H1 (cell line): Measurements from ENCODE around the gene TMEM120A. TPM values are rescaled to one million over a fixed set of nuclear protein-coding genes. Genes with fewer than 3 reads are reported as not detected.

ENCODE experiments used
- CTCF ChIA-PET: fragments of 300-600 bp; sonication (Branson Sonifier 250); formaldehyde crosslinking; loops from one replicate; lab custom pipeline; 2021; ENCODE audit not compliant: partially characterized antibody; lab: Charles Lee
- POLR2A ChIA-PET: fragments of 300-600 bp; sonication (Branson Sonifier 250); formaldehyde crosslinking; loops from one replicate; lab custom pipeline; 2021; ENCODE audit warnings: inconsistent platforms; ENCODE audit not compliant: partially characterized antibody; lab: Charles Lee
- DNase-seq, 2 experiments: peaks; one replicate each; pipeline versions ENCODE4 v3.0.0 to v3.0.0-alpha.2; 2010 to 2022; ENCODE audit warnings: low spot score in 2 of 2, low read depth in 1 of 2, mixed read lengths in 1 of 2
- FAIRE-seq: peaks from 2 replicates; lab custom pipeline; 2011; peaks lifted over from hg19 to GRCh38; lab: Jason Lieb, UNC
- H2AFZ ChIP-seq: 2 replicates; pipeline ENCODE4 v1.8.1; 2012; ENCODE audit warnings: low read length, inconsistent platforms
- H2AK5ac ChIP-seq: 2 replicates; pipeline ENCODE4 v1.6.1; 2013; ENCODE audit warnings: low read depth, low read length
- H2BK120ac ChIP-seq: replicated peaks from 2 replicates; pipeline ENCODE3; 2013; ENCODE audit warnings: low read depth, low read length, inconsistent platforms
- H2BK12ac ChIP-seq: 2 replicates; pipeline ENCODE4 v1.6.1; 2013; ENCODE audit warnings: low read depth, low read length
- H2BK15ac ChIP-seq: 2 replicates; pipeline ENCODE4 v1.6.1; 2013; ENCODE audit warnings: low read length
- H2BK20ac ChIP-seq: 2 replicates; pipeline ENCODE4 v1.6.1; 2013; ENCODE audit warnings: low read length
- H2BK5ac ChIP-seq: 2 replicates; pipeline ENCODE4 v1.6.1; 2013; ENCODE audit warnings: low read depth, low read length
- H3K14ac ChIP-seq: 2 replicates; pipeline ENCODE4 v1.6.1; 2013; ENCODE audit warnings: inconsistent platforms; ENCODE audit not compliant: insufficient read length
- H3K18ac ChIP-seq: 2 replicates; pipeline ENCODE4 v1.6.1; 2013; ENCODE audit warnings: low read length; ENCODE audit errors: extremely low read depth
- H3K23ac ChIP-seq: 2 replicates; pipeline ENCODE4 v1.6.1; 2013; ENCODE audit warnings: inconsistent platforms; ENCODE audit not compliant: insufficient read length
- H3K23me2 ChIP-seq: 2 replicates; pipeline ENCODE4 v1.6.1; 2013; ENCODE audit warnings: low read depth, low read length
- H3K27ac ChIP-seq: 2 replicates; pipeline ENCODE4 v1.6.1; 2011; ENCODE audit warnings: low read depth, low read length, inconsistent platforms
- H3K27me3 ChIP-seq, 4 experiments: replicated peaks in 1 of 4; 1 replicate in 1 of 4; 2 replicates in 3 of 4; pipeline versions ENCODE4 v1.6.1 to v1.8.1; 2011 to 2013; ENCODE audit warnings: low read length in 3 of 4, mild to moderate bottlenecking in 3 of 4, inconsistent platforms in 2 of 4, mixed read lengths in 2 of 4, moderate library complexity in 1 of 4; ENCODE audit not compliant: control insufficient read depth in 3 of 4, insufficient read depth in 3 of 4; ENCODE audit errors: extremely low read depth in 1 of 4
- H3K36me3 ChIP-seq, 4 experiments: 2 replicates each; pipeline versions ENCODE4 v1.6.1 to v1.8.1; 2011 to 2013; ENCODE audit warnings: mild to moderate bottlenecking in 4 of 4, low read length in 3 of 4, moderate library complexity in 2 of 4, control low read depth in 1 of 4, inconsistent platforms in 1 of 4; ENCODE audit not compliant: insufficient read depth in 4 of 4, control insufficient read depth in 2 of 4
- H3K4ac ChIP-seq: replicated peaks from 2 replicates; pipeline ENCODE3; 2013; ENCODE audit warnings: low read length, low read depth, mixed read lengths, inconsistent platforms; ENCODE audit not compliant: insufficient read length
- H3K4me1 ChIP-seq, 4 experiments: replicated peaks in 1 of 4; 1 replicate in 1 of 4; 2 replicates in 3 of 4; pipeline versions ENCODE4 v1.6.1 to v1.8.1; 2011 to 2013; ENCODE audit warnings: low read length in 3 of 4, inconsistent platforms in 2 of 4, mixed read lengths in 1 of 4; ENCODE audit not compliant: insufficient read depth in 4 of 4, control insufficient read depth in 3 of 4
- H3K4me2 ChIP-seq, 2 experiments: 2 replicates each; pipeline versions ENCODE4 v1.6.1 to v1.8.1; 2011 to 2013; ENCODE audit warnings: low read depth in 2 of 2, low read length in 2 of 2, control low read depth in 1 of 2, inconsistent platforms in 1 of 2, mild to moderate bottlenecking in 1 of 2; ENCODE audit not compliant: insufficient read depth in 1 of 2
- H3K4me3 ChIP-seq, 4 experiments: fragments of 200-600, 300-600 bp in 1 of 4; sonication (generic), shearing (Covaris generic), sonication (Bioruptor Twin) in 1 of 4; 2 replicates each; pipeline versions ENCODE4 v1.5.1 to v1.8.1; 2011 to 2016; ENCODE audit warnings: low read length in 4 of 4, low read depth in 3 of 4, control low read depth in 2 of 4, inconsistent platforms in 2 of 4, mild to moderate bottlenecking in 2 of 4, mixed read lengths in 1 of 4, moderate library complexity in 1 of 4; ENCODE audit not compliant: insufficient read depth in 2 of 4; ENCODE audit errors: extremely low read depth in 1 of 4
- H3K56ac ChIP-seq: replicated peaks from 2 replicates; pipeline ENCODE3; 2013; ENCODE audit warnings: low read depth, mild to moderate bottlenecking, mixed read lengths, low read length, inconsistent platforms; ENCODE audit not compliant: insufficient read length
- H3K79me1 ChIP-seq: 2 replicates; pipeline ENCODE4 v1.6.1; 2013; ENCODE audit warnings: low read depth, low read length, control low read depth
- H3K79me2 ChIP-seq, 2 experiments: 2 replicates each; pipeline versions ENCODE4 v1.6.1 to v1.8.1; 2012 to 2013; ENCODE audit warnings: low read length in 2 of 2, mild to moderate bottlenecking in 2 of 2, inconsistent platforms in 1 of 2; ENCODE audit not compliant: insufficient read depth in 2 of 2, control insufficient read depth in 1 of 2
- H3K9ac ChIP-seq, 4 experiments: replicated peaks in 1 of 4; 1 replicate in 1 of 4; 2 replicates in 3 of 4; pipeline versions ENCODE4 v1.6.1 to v1.8.1; 2011 to 2013; ENCODE audit warnings: low read depth in 3 of 4, low read length in 3 of 4, control low read depth in 2 of 4, mild to moderate bottlenecking in 2 of 4, moderate library complexity in 2 of 4, inconsistent platforms in 1 of 4; ENCODE audit errors: extremely low read depth in 1 of 4
- H3K9me3 ChIP-seq, 2 experiments: 2 replicates each; pipeline versions ENCODE4 v1.6.1 to v1.8.1; 2012 to 2013; ENCODE audit warnings: mild to moderate bottlenecking in 2 of 2, moderate library complexity in 2 of 2, control low read depth in 1 of 2, inconsistent platforms in 1 of 2, low read depth in 1 of 2, low read length in 1 of 2, mixed read lengths in 1 of 2; ENCODE audit not compliant: insufficient read depth in 2 of 2
- H4K20me1 ChIP-seq, 2 experiments: replicated peaks in 1 of 2; 2 replicates each; pipeline versions ENCODE3 to v1.8.1; 2011 to 2013; ENCODE audit warnings: inconsistent platforms in 2 of 2, low read length in 2 of 2, mild to moderate bottlenecking in 1 of 2; ENCODE audit not compliant: insufficient read depth in 2 of 2, control insufficient read depth in 1 of 2
- H4K5ac ChIP-seq: 2 replicates; pipeline ENCODE4 v1.6.1; 2013; ENCODE audit warnings: low read length, low read depth, mixed read lengths, inconsistent platforms; ENCODE audit not compliant: insufficient read length
- H4K8ac ChIP-seq: 2 replicates; pipeline ENCODE4 v1.8.0; 2013; ENCODE audit warnings: mild to moderate bottlenecking, moderate library complexity, low read length, inconsistent platforms; ENCODE audit not compliant: insufficient read depth; ENCODE audit errors: extremely low read depth
- H4K91ac ChIP-seq: replicated peaks from 2 replicates; pipeline ENCODE3; 2013; ENCODE audit warnings: low read length, mixed read lengths, inconsistent platforms; ENCODE audit not compliant: insufficient read length
- ASH2L ChIP-seq: fragments of 200-600, 300-600 bp; sonication (generic); IDR thresholded peaks from one replicate; pipeline ENCODE4 v1.7.1; 2017; ENCODE audit warnings: low read length
- BCL11A ChIP-seq, 2 experiments: IDR thresholded peaks; one replicate each; pipeline ENCODE4 v1.6.1; 2011; ENCODE audit warnings: low read depth in 2 of 2, low read length in 2 of 2, mild to moderate bottlenecking in 2 of 2
- CEBPB ChIP-seq: IDR thresholded peaks from 2 replicates; pipeline ENCODE4 v1.6.1; 2012; ENCODE audit warnings: low read depth, low read length
- CTCF ChIP-seq, 3 experiments: IDR thresholded peaks; 1 replicate in 2 of 3; 2 replicates in 1 of 3; pipeline versions ENCODE4 v1.5.1 to v1.6.1; 2011; ENCODE audit warnings: low read length in 3 of 3, mild to moderate bottlenecking in 3 of 3, inconsistent platforms in 2 of 3, low read depth in 1 of 3, moderate library complexity in 1 of 3; ENCODE audit not compliant: insufficient read depth in 1 of 3; ENCODE audit errors: control extremely low read depth in 1 of 3
- EZH2 ChIP-seq: fragments of 200-600 bp; sonication (generic); IDR thresholded peaks from 2 replicates; pipeline ENCODE4 v1.7.1; 2012; ENCODE audit warnings: low read depth, mild to moderate bottlenecking, moderate library complexity, low read length, inconsistent platforms; ENCODE audit not compliant: severe bottlenecking
- FOSL1 ChIP-seq: IDR thresholded peaks from 2 replicates; pipeline ENCODE4 v1.6.1; 2011; ENCODE audit warnings: mild to moderate bottlenecking, low read depth, low read length, moderate library complexity; ENCODE audit not compliant: insufficient read depth
- MAFK ChIP-seq: IDR thresholded peaks from 2 replicates; pipeline ENCODE4 v1.6.1; 2012; ENCODE audit warnings: low read depth, mild to moderate bottlenecking, improper control_type of control experiment, low read length
- SIN3A ChIP-seq, 2 experiments: IDR thresholded peaks in 1 of 2; conservative IDR thresholded peaks in 1 of 2; 2 replicates each; pipeline ENCODE4 v1.6.1; 2011 to 2012; ENCODE audit warnings: low read length in 2 of 2, improper control_type of control experiment in 1 of 2, low read depth in 1 of 2, mild to moderate bottlenecking in 1 of 2
- SP2 ChIP-seq: IDR thresholded peaks from 2 replicates; pipeline ENCODE4 v1.6.1; 2012; ENCODE audit warnings: mild to moderate bottlenecking, low read length, inconsistent platforms
- WGBS, 2 experiments: shearing (Covaris generic) in 1 of 2; methylation state at CpG; one replicate each; pipeline versions ENCODE4 v1.1.6 to v1.1.7; 2013 to 2015; ENCODE audit warnings: low lambda C conversion rate in 2 of 2, mixed read lengths in 2 of 2, inconsistent platforms in 1 of 2, low coverage in 1 of 2, missing lambda C conversion rate in 1 of 2; ENCODE audit not compliant: insufficient replicate concordance in 2 of 2, insufficient coverage in 1 of 2, insufficient read length in 1 of 2; ENCODE audit errors: extremely low coverage in 1 of 2, missing lambda C conversion rate in 1 of 2; 5-methylcytosine and 5-hydroxymethylcytosine counted together
- polyA plus RNA-seq, 7 experiments: library from polyadenylated mRNA; depleted of rRNA in 3 of 7; stranded (reverse) in 5 of 7; unstranded in 2 of 7; fragments of >200 nt in 5 of 7; fragments of 200-250 nt in 2 of 7; gene quantifications; 1 replicate in 5 of 7; 2 replicates in 1 of 7; 4 replicates in 1 of 7; pipeline versions ENCODE4 v1.2.1 to v1.2.3, GENCODE V29; 2011 to 2013; ENCODE audit warnings: missing spikeins in 2 of 7, mixed read lengths in 2 of 7
- total RNA-seq: library from RNA; stranded (reverse); fragmentation: NEBNext Ultra II Directional; extraction: Animal tissue kit (Norgen Biotek cat#: 25700); gene quantifications from 2 replicates; pipeline ENCODE4 v1.2.1, GENCODE V29; 2021

TMEM120A gene
- total and polyA plus RNA-seq, 2 of the 8 experiments (the other 6 are each of a cell fraction or from before 2014, with no cell fraction given): 15.6 to 49.9 TPM

DNA sequence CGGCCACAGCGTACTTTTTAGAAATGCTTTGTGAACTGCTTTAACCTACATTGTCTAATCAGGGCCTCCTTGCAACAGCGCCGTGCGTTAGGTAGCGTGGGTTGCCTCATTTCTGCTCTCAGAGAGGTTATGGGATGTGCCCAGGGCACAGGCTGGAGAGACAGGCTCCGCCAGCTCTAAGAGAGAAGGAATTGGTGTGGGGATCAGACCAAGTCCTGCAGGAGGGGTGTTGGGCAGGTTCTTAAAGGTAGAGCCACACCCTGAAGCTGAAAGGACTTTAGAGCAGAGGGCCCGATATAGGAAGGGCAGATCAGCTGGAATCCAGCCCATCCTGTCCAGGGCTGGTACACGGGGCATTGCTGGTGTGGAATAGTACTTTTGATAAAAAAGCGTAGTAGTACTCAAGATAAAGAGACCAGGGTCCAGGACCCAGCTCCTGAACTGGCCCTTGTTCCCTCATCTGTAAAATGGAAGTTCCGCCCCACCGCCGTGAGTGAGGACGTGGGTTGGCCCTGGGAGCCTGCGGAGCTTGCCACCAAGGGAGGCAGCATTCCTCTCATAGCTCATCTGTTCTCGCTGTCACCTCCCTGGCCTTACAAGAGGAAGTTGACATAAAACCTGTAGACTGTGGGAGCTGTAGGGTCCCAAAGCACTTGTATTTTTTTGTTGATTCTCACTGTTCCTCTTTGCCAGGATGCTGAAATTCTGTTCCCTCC lies 37.2 kb downstream of the TMEM120A start:
- Histone ChIP-seq H2BK20ac (no peak overlapping the region), H3K23ac (no peak overlapping the region), H3K4ac (no peak overlapping the region), H2BK15ac (no peak overlapping the region), H4K20me1 (peaks cover 2 to 6% of the 10 kb centered on the region in 2 experiments), H4K5ac (no peak overlapping the region), H2AFZ (no peak overlapping the region), H3K4me2 (peak overlapping the region in 1 of 2 experiments; percentile 48; a peak in 2 of 4 replicates), H2AK5ac (no peak overlapping the region), H3K79me2 (no peaks in the 10 kb centered on the region; a peak in 1 of 4 replicates), H2BK120ac (no peak overlapping the region), H3K79me1 (no peaks in the 10 kb centered on the region; the same call in 1 of the 2 replicates), H2BK12ac (no peak overlapping the region; the same call in 1 of the 2 replicates), H3K4me3 (no peak overlapping the region; a peak in 1 of 8 replicates), H3K56ac (no peak overlapping the region), H3K27me3 (no peaks in the 10 kb centered on the region), H3K23me2 (no peaks in the 10 kb centered on the region), H3K18ac (no peak overlapping the region; the same call in none of the 2 replicates), H3K36me3 (peaks cover 5 to 33% (median 15%) of the 10 kb centered on the region in 4 experiments; a peak in 6 of 8 replicates), H3K4me1 (peaks cover 2 to 11% (median 4%) of the 10 kb centered on the region in 4 experiments), H3K27ac (no peak overlapping the region), H4K91ac (no peak overlapping the region), H4K8ac (no peak overlapping the region), H3K14ac (no peak overlapping the region), H2BK5ac (no peak overlapping the region; the same call in 1 of the 2 replicates), H3K9me3 (no peaks in the 10 kb centered on the region), H3K9ac (no peak overlapping the region)
- no peak for FAIRE-seq
- WGBS, 2 experiments: 67% methylated on average over 16 of the region's 16 CpGs; no CpG with 5 or more reads in 1 of the 2 experiments
- ChIA-PET CTCF (interaction anchor here (0.7 to 2.9 kb wide), 10 partner anchors 9 to 92 kb away, joined by 3 to 10 read pairs (median 4); no protein-coding TSS in a partner anchor), POLR2A (interaction anchor here (0.6 to 4.2 kb wide), 11 partner anchors 8 to 104 kb away, joined by 3 to 24 read pairs (median 4); partner anchors contain the start of gene POR)
- peak in 1 of 2 experiments; percentile 68 for DNase-seq
- TF ChIP-seq CEBPB (no peak), ASH2L (no peak), EZH2 (no peak), BCL11A (IDR thresholded peaks at IDR 0.05; ENCODE audit: low read depth in 2 of 2, low read length in 2 of 2) (no peak), SP2 (no peak), SIN3A (conservative IDR thresholded peaks at IDR 0.05 in 1 of 2, IDR thresholded peaks at IDR 0.05 in 1 of 2; ENCODE audit: low read depth in 1 of 2, low read length in 2 of 2) (peak in 1 of 2 experiments; percentile 81; a peak in 2 of 4 replicates), FOSL1 (no peak), MAFK (no peak), CTCF (IDR thresholded peaks at IDR 0.05; ENCODE audit: control extremely low read depth in 1 of 3, insufficient read depth in 1 of 3, low read depth in 1 of 3, low read length in 3 of 3) (no peak)
